ENCODE results near the gene ERAS. TPM values are rescaled to one million over a fixed set of nuclear protein-coding genes. Genes with fewer than 3 reads are reported as not detected.
"Not testable (repeated sequence)": the region's sequence is repeated elsewhere in the genome, so short reads cannot be mapped to it uniquely, and the experiment has no call there.

ERAS gene
- total RNA-seq, 8 experiments from 2014 or later: 0.27 to 0.90 (median 0.46) TPM; not detected in 1

DNA sequence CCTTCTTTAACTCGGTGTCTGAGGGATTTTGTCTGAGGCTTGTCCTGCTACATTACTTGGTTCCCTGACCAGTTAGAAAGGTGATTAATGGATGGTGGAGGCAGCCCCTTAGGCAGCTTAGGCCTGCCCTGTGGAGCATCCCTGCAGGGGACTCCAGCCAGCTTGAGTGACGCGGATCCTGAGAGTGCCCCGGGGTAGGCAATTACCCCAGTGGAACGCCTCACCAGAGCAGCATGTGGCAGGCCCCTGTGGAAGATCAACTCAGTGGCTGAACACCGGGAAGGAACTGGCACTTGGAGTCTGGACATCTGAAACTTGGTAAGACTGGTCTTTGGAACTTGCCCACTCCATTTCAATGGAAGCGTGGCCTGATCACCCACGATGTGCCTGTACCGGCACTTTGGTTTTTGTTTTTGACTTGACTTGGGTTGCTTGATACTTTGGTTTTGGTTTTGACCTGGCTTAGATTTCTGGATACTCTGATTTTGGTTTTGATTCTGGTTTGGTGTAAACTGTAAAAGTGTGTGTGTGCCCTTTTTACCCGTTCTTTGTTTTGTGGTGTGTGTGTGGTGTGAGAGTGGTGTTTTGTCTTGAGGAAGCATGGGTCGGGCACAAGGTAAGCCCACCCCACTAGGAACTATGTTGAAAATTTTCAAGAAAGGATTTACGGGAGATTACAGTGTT lies 27.9 kb downstream of the ERAS start:
- in situ Hi-C loops (cut with MboI; ENCODE audit: low pct_unique_long_range_greater_than_20kb in 2 of 9, low sequenced_read_pairs in 9 of 9, unreplicated experiment in 9 of 9); H3K4me1 ChIP-seq (replicated peaks in 1 of 2); H3K4me3 ChIP-seq; ATAC-seq (replicated peaks in 6 of 8); H3K27ac ChIP-seq: not testable (repeated sequence)
- WGBS, 10 experiments: 70 to 100% (median 83%) methylated on average over 1 to 7 of the region's 12 CpGs; no CpG with 5 or more reads in 5 of the 10 experiments

DNA sequence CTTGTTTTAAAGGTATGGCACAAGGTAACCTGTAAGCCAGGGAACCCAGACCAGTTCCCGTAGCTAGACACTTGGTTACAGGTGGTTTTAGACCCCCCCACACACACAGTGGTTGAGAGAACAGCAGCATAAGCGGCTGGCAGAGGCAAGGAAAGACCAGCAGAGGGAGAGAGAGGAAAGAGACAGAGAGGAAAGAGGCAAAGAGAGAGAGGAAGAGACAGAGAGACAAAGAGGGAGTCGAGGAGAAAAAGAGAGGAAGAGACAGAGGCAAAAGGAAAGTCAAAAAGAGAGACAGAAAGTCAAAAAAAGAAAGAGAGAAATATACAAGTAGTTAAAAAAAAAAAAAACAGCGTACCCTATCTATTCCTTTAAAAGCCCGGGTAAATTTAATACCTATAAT lies 28.6 kb downstream of the ERAS start:
- in situ Hi-C loops (cut with MboI; ENCODE audit: low pct_unique_long_range_greater_than_20kb in 2 of 9, low sequenced_read_pairs in 9 of 9, unreplicated experiment in 9 of 9): no loop called here
- 7 to 53% (median 32%) methylated on average over 4 to 5 of the region's 5 CpGs; no CpG with 5 or more reads in 4 of the 10 experiments for WGBS, 10 experiments
- H3K27ac ChIP-seq: no peak overlapping the region
- H3K4me3 ChIP-seq: no peak overlapping the region
- ATAC-seq (replicated peaks in 6 of 8): no peak
- H3K4me1 ChIP-seq (replicated peaks in 1 of 2): no peaks in the 10 kb centered on the region

DNA sequence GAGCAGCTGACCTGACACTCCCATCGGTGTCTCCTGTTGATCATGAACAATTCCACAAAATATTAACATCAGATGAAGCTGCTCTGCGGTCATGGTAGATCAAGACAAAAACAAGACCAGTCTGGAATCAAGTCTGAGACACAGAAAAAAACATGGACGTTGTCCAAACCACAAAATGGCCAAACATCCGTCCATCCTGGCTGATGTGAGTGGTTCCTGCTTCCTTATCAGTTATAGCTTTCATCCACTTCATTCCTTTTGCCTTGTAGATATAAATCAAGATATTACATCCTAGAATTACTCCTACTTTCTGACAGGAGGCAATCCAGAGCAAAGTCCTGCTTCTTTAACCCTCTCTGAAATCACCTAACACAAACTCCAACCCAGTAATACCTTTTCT lies 37.9 kb downstream of the ERAS start:
- 0 to 39% (median 10%) methylated on average over 1 to 4 of the region's 4 CpGs; no CpG with 5 or more reads in 7 of the 10 experiments for WGBS, 10 experiments
- in situ Hi-C loops (cut with MboI; ENCODE audit: low pct_unique_long_range_greater_than_20kb in 2 of 9, low sequenced_read_pairs in 9 of 9, unreplicated experiment in 9 of 9): no loop called here
- H3K4me3 ChIP-seq: no peak overlapping the region
- no peaks in the 10 kb centered on the region for H3K4me1 ChIP-seq (replicated peaks in 1 of 2)
- H3K27ac ChIP-seq: no peak overlapping the region
- ATAC-seq (replicated peaks in 6 of 8): no peak

DNA sequence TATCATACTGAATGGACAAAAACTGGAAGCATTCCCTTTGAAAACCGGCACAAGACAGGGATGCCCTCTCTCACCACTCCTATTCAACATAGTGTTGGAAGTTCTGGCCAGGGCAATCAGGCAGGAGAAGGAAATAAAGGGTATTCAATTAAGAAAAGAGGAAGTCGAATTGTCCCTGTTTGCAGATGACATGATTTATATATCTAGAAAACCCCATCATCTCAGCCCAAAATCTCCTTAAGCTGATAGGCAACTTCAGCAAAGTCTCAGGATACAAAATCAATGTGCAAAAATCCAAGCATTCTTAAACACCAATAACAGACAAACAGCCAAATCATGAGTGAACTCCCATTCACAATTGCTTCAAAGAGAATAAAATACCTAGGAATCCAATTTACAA lies 45.7 kb downstream of the ERAS start:
- H3K4me1 ChIP-seq (replicated peaks in 1 of 2); ATAC-seq (replicated peaks in 6 of 8); in situ Hi-C loops (cut with MboI; ENCODE audit: low pct_unique_long_range_greater_than_20kb in 2 of 9, low sequenced_read_pairs in 9 of 9, unreplicated experiment in 9 of 9); H3K4me3 ChIP-seq; H3K27ac ChIP-seq: not testable (repeated sequence)
- no CpG with 5 or more reads among the region's 2 CpGs for WGBS, 10 experiments

DNA sequence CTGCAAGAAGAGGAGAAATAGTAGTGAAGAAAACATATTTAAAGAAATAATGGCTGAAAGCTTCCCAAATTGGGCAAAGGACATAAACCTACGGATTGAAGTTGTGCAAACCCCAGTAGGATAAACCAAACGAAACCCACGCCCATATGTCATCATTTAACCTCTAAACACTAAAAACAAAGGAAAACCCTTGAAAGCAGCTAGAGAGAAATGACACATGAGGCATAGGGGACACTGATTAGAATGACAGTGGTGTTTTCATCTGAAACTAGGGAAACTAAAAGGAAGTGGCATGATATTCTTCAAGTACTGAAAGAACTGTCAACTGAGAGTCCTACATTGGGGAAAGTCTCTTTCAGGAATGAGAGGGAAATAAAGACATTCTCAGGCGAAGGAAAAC lies 50.6 kb downstream of the ERAS start:
- H3K4me3 ChIP-seq; in situ Hi-C loops (cut with MboI; ENCODE audit: low pct_unique_long_range_greater_than_20kb in 2 of 9, low sequenced_read_pairs in 9 of 9, unreplicated experiment in 9 of 9); H3K4me1 ChIP-seq (replicated peaks in 1 of 2); H3K27ac ChIP-seq: not testable (repeated sequence)
- ATAC-seq (replicated peaks in 6 of 8): peak in 2 of 8 experiments; percentile 13 to 53
- 0 to 100% (median 37%) methylated on average over 1 to 3 of the region's 4 CpGs; no CpG with 5 or more reads in 3 of the 10 experiments for WGBS, 10 experiments

Other genes starting within 250 kb of the ERAS start
- gene WDR13, start 229.0 kb upstream of the ERAS start, total RNA-seq: 10 to 100 TPM; 42.3 to 65.7 (median 51.1) TPM
- gene WAS, start 142.7 kb upstream of the ERAS start, total RNA-seq: 1 to 10 TPM in 5 of 8 experiments, under 1 TPM in 3; 0.21 to 1.8 (median 1.1) TPM
- gene SUV39H1, start 129.8 kb upstream of the ERAS start, total RNA-seq: 1 to 10 TPM; 1.8 to 9.8 (median 3.0) TPM
- gene GLOD5, start 64.8 kb upstream of the ERAS start, total RNA-seq: not detected
- gene GATA1, start 39.9 kb upstream of the ERAS start, total RNA-seq: not detected
- 100 to 1,000 TPM in 1 of 8 experiments, 10 to 100 TPM in 7; 29.7 to 104 (median 62.2) TPM for gene HDAC6, start 24.4 kb upstream of the ERAS start, total RNA-seq
- 100 to 1,000 TPM in 1 of 8 experiments, 10 to 100 TPM in 6, 1 to 10 TPM in 1; 4.0 to 103 (median 33.2) TPM for gene PCSK1N, start 9.1 kb downstream of the ERAS start, total RNA-seq
- 100 to 1,000 TPM in 1 of 8 experiments, 10 to 100 TPM in 7; 40.6 to 102 (median 72.9) TPM for gene TIMM17B, start 71.3 kb downstream of the ERAS start, total RNA-seq
- gene PQBP1, start 71.4 kb downstream of the ERAS start, total RNA-seq: 100 to 1,000 TPM in 3 of 8 experiments, 10 to 100 TPM in 5; 73.0 to 123 (median 99.1) TPM
- 10 to 100 TPM; 15.1 to 38.3 (median 23.8) TPM for gene SLC35A2, start 85.1 kb downstream of the ERAS start, total RNA-seq
- 10 to 100 TPM in 4 of 8 experiments, 1 to 10 TPM in 4; 6.9 to 20.3 (median 9.5) TPM for gene PIM2, start 92.5 kb downstream of the ERAS start, total RNA-seq
- gene OTUD5, start 131.1 kb downstream of the ERAS start, total RNA-seq: 10 to 100 TPM; 22.0 to 49.8 (median 36.6) TPM
- 1 to 10 TPM in 6 of 8 experiments, under 1 TPM in 2; 0.65 to 3.1 (median 1.5) TPM for gene KCND1, start 145.3 kb downstream of the ERAS start, total RNA-seq
- gene GRIPAP1, start 175.8 kb downstream of the ERAS start, total RNA-seq: 10 to 100 TPM; 24.2 to 69.0 (median 44.8) TPM
- gene TFE3, start 216.8 kb downstream of the ERAS start, total RNA-seq: 10 to 100 TPM in 7 of 8 experiments, 1 to 10 TPM in 1; 9.7 to 43.2 (median 24.4) TPM
- gene CCDC120, start 232.5 kb downstream of the ERAS start, total RNA-seq: 1 to 10 TPM in 7 of 8 experiments, under 1 TPM in 1; 0.15 to 5.7 (median 3.9) TPM
- gene PRAF2, start 247.5 kb downstream of the ERAS start, total RNA-seq: 10 to 100 TPM in 7 of 8 experiments, 1 to 10 TPM in 1; 9.9 to 29.1 (median 14.2) TPM

Measured in motor neuron (in vitro differentiated cells).